Brain microvascular endothelial cell (primary cell): Measurements from ENCODE around the gene SBDS.
"Not testable (repeated sequence)": the region's sequence is repeated elsewhere in the genome, so short reads cannot be mapped to it uniquely, and the experiment has no call there.

Experiments
- DNase-seq: peaks from one replicate; pipeline ENCODE4 v3.0.0-alpha.2; 2020
- H3K27ac ChIP-seq: fragments of 250-450 bp; sonication (Bioruptor Pico); 2 replicates; pipeline ENCODE4 v1.5.1; 2020; ENCODE audit warnings: mild to moderate bottlenecking, moderate library complexity
- H3K27me3 ChIP-seq: fragments of 250-450 bp; sonication (Bioruptor Pico); replicated peaks from 2 replicates; pipeline ENCODE4 v1.5.1; 2020; ENCODE audit warnings: mild to moderate bottlenecking
- H3K36me3 ChIP-seq: fragments of 250-450 bp; sonication (Bioruptor Pico); replicated peaks from 2 replicates; pipeline ENCODE4 v1.5.1; 2020; ENCODE audit warnings: mild to moderate bottlenecking
- H3K4me3 ChIP-seq: 2 replicates; pipeline ENCODE4 v1.5.1; 2011; ENCODE audit warnings: low read depth, mild to moderate bottlenecking, control low read depth, low read length, moderate library complexity
- CTCF ChIP-seq: IDR thresholded peaks from 2 replicates; pipeline ENCODE4 v1.5.1; 2011; ENCODE audit warnings: low read depth, mild to moderate bottlenecking, moderate library complexity, low read length, control low read depth, inconsistent platforms; ENCODE audit errors: missing control alignments
- in situ Hi-C: cut with HindIII; loops from 2 replicates; pipeline ENCODE4 v1.10.0; 2017; ENCODE audit warnings: low sequenced_read_pairs, low pct_ligation_motif_present

Gene SBDS

GRCh38 chr7:66974986-66975590 lies 20.3 kb downstream of the SBDS start:
- no peaks in the 10 kb centered on the region for H3K27me3 ChIP-seq
- H3K27ac ChIP-seq, result no peak overlapping the region
- no peak overlapping the region for H3K4me3 ChIP-seq
- DNase-seq, result no peak
- in situ Hi-C loops, result no loop called here
- no peak for TF ChIP-seq CTCF
- H3K36me3 ChIP-seq, result no peaks in the 10 kb centered on the region

GRCh38 chr7:66970310-66970709 lies 25.1 kb downstream of the SBDS start:
- Histone ChIP-seq H3K4me3 (no peak overlapping the region), H3K36me3 (no peaks in the 10 kb centered on the region), H3K27me3 (no peaks in the 10 kb centered on the region), H3K27ac (no peak overlapping the region)
- in situ Hi-C loops, result no loop called here
- TF ChIP-seq CTCF, result no peak
- no peak for DNase-seq

- H3K4me3 ChIP-seq, in situ Hi-C loops, H3K27me3 ChIP-seq, H3K27ac ChIP-seq, H3K36me3 ChIP-seq, DNase-seq: not testable (repeated sequence)
Observed at GRCh38 chr7:66969001-66969400, 26.4 kb downstream of the SBDS start.

GRCh38 chr7:66967029-66967428 lies 28.4 kb downstream of the SBDS start:
- no peak for DNase-seq
- no peak for TF ChIP-seq CTCF
- H3K27me3 ChIP-seq, result no peaks in the 10 kb centered on the region
- H3K4me3 ChIP-seq, result no peak overlapping the region
- H3K36me3 ChIP-seq, result no peaks in the 10 kb centered on the region
- no peak overlapping the region for H3K27ac ChIP-seq
- in situ Hi-C loops, result no loop called here

GRCh38 chr7:66964411-66964810 lies 31.0 kb downstream of the SBDS start:
- Histone ChIP-seq H3K4me3 (no peak overlapping the region), H3K27me3 (no peaks in the 10 kb centered on the region), H3K27ac (peak overlapping the region; percentile 50), H3K36me3 (no peaks in the 10 kb centered on the region)
- peak; percentile 82 for DNase-seq
- no peak for TF ChIP-seq CTCF
- in situ Hi-C loops, result no loop called here

- no peak for TF ChIP-seq CTCF
- no peak for DNase-seq
- in situ Hi-C loops, result no loop called here
- Histone ChIP-seq H3K27me3 (no peaks in the 10 kb centered on the region), H3K27ac (no peak overlapping the region), H3K4me3 (no peak overlapping the region), H3K36me3 (peaks cover 6% of the 10 kb centered on the region)
Observed at GRCh38 chr7:66961096-66961495, 34.3 kb downstream of the SBDS start.
